ENCODE measurements around the gene BUD23. TPM values are rescaled to one million over a fixed set of nuclear protein-coding genes. Genes with fewer than 3 reads are reported as not detected.

BUD23 gene
- total and polyA plus RNA-seq, 9 of the 15 experiments (the other 6 are each of a cell fraction or from before 2014, with no cell fraction given) = 79.5 to 270 (median 150) TPM

DNA sequence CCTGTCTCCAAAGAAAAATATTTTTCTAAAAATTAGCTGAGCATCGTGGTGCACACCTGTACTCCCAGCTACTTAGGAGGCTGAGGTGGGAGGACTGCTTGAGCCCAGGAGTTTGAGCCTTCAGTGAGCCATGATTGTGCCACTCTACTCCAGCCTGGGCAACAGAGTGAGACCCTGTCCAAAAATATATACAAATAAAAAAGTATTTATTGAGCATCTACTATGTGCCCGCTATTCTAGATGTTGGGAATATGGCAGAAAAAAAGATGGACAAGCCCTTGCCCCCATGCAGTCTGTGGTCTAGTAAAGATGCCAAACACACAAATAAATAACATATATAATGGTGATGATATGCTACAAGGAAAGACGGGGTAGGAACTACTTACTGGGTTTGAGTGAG, 40.4 kb downstream of the BUD23 start:
- TF ChIP-seq ZNF217 (CRISPR knock-in tag; IDR thresholded peaks at IDR 0.05) (no peak), DACH1 (IDR thresholded peaks at IDR 0.05; ENCODE audit: partially characterized antibody) (no peak), TAF7 (tag; IDR thresholded peaks at IDR 0.05) (no peak), HDGF (IDR thresholded peaks at IDR 0.05) (no peak), MEF2A (IDR thresholded peaks at IDR 0.05; ENCODE audit: control insufficient read depth, low read depth, low read length) (no peak), ZNF263 (CRISPR knock-in tag; IDR thresholded peaks at IDR 0.05; ENCODE audit: borderline replicate concordance) (no peak), MCM2 (IDR thresholded peaks at IDR 0.05; ENCODE audit: low read depth) (no peak), CREB1 (IDR thresholded peaks at IDR 0.05) (no peak), CREB1 (CRISPR knock-in tag; IDR thresholded peaks at IDR 0.05) (no peak), ZNF778 (CRISPR knock-in tag; IDR thresholded peaks at IDR 0.05) (no peak), ZNF184 (CRISPR knock-in tag; IDR thresholded peaks at IDR 0.05) (no peak), IFI16 (CRISPR knock-in tag; IDR thresholded peaks at IDR 0.05) (no peak), BCOR (IDR thresholded peaks at IDR 0.05) (0 out of 2 replicates have a peak, but pooled peaks have one; percentile 7), RBM25 (IDR thresholded peaks at IDR 0.05; ENCODE audit: low read depth, low read length, severe bottlenecking) (peak; percentile 63), ZNF121 (CRISPR knock-in tag; conservative IDR thresholded peaks at IDR 0.05) (0 out of 2 replicates have a peak, but pooled peaks have one; percentile 14), NFXL1 (CRISPR knock-in tag; IDR thresholded peaks at IDR 0.05) (no peak)
- TF ChIP-seq, protein P1, sequence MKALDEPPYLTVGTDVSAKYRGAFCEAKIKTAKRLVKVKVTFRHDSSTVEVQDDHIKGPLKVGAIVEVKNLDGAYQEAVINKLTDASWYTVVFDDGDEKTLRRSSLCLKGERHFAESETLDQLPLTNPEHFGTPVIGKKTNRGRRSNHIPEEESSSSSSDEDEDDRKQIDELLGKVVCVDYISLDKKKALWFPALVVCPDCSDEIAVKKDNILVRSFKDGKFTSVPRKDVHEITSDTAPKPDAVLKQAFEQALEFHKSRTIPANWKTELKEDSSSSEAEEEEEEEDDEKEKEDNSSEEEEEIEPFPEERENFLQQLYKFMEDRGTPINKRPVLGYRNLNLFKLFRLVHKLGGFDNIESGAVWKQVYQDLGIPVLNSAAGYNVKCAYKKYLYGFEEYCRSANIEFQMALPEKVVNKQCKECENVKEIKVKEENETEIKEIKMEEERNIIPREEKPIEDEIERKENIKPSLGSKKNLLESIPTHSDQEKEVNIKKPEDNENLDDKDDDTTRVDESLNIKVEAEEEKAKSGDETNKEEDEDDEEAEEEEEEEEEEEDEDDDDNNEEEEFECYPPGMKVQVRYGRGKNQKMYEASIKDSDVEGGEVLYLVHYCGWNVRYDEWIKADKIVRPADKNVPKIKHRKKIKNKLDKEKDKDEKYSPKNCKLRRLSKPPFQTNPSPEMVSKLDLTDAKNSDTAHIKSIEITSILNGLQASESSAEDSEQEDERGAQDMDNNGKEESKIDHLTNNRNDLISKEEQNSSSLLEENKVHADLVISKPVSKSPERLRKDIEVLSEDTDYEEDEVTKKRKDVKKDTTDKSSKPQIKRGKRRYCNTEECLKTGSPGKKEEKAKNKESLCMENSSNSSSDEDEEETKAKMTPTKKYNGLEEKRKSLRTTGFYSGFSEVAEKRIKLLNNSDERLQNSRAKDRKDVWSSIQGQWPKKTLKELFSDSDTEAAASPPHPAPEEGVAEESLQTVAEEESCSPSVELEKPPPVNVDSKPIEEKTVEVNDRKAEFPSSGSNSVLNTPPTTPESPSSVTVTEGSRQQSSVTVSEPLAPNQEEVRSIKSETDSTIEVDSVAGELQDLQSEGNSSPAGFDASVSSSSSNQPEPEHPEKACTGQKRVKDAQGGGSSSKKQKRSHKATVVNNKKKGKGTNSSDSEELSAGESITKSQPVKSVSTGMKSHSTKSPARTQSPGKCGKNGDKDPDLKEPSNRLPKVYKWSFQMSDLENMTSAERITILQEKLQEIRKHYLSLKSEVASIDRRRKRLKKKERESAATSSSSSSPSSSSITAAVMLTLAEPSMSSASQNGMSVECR (CRISPR knock-in tag; IDR thresholded peaks at IDR 0.05) = no peak
- TF ChIP-seq, protein P2, sequence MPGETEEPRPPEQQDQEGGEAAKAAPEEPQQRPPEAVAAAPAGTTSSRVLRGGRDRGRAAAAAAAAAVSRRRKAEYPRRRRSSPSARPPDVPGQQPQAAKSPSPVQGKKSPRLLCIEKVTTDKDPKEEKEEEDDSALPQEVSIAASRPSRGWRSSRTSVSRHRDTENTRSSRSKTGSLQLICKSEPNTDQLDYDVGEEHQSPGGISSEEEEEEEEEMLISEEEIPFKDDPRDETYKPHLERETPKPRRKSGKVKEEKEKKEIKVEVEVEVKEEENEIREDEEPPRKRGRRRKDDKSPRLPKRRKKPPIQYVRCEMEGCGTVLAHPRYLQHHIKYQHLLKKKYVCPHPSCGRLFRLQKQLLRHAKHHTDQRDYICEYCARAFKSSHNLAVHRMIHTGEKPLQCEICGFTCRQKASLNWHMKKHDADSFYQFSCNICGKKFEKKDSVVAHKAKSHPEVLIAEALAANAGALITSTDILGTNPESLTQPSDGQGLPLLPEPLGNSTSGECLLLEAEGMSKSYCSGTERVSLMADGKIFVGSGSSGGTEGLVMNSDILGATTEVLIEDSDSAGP (CRISPR knock-in tag; IDR thresholded peaks at IDR 0.05) = no peak
- TF ChIP-seq, protein P3, sequence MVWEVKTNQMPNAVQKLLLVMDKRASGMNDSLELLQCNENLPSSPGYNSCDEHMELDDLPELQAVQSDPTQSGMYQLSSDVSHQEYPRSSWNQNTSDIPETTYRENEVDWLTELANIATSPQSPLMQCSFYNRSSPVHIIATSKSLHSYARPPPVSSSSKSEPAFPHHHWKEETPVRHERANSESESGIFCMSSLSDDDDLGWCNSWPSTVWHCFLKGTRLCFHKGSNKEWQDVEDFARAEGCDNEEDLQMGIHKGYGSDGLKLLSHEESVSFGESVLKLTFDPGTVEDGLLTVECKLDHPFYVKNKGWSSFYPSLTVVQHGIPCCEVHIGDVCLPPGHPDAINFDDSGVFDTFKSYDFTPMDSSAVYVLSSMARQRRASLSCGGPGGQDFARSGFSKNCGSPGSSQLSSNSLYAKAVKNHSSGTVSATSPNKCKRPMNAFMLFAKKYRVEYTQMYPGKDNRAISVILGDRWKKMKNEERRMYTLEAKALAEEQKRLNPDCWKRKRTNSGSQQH (CRISPR knock-in tag; IDR thresholded peaks at IDR 0.05) = no peak
- Histone ChIP-seq H3K4me3 (no peak overlapping the region), H3K4me1 (replicated peaks in 1 of 2; ENCODE audit: control insufficient read depth in 2 of 2, insufficient read depth in 2 of 2, low read length in 2 of 2) (peaks cover 8 to 20% of the 10 kb centered on the region in 2 experiments), H3K9me3 (replicated peaks; ENCODE audit: control insufficient read depth, insufficient read depth, low read depth, low read length) (no peaks in the 10 kb centered on the region), H4K20me1 (replicated peaks; ENCODE audit: control insufficient read depth, insufficient read depth, low read length) (peaks cover 3% of the 10 kb centered on the region; the same call in 1 of the 2 replicates), H3K27ac (ENCODE audit: extremely low read depth, low read depth, low read length) (no peak overlapping the region), H3K79me2 (ENCODE audit: control insufficient read depth, insufficient read depth, low read length) (peaks cover 4% of the 10 kb centered on the region; the same call in 2 of the 3 replicates), H3K4me2 (ENCODE audit: insufficient read depth, low read length) (no peak overlapping the region), H3K36me3 (ENCODE audit: control insufficient read depth, insufficient read depth, low read length) (no peaks in the 10 kb centered on the region), H2AFZ (ENCODE audit: low read depth, low read length) (no peak overlapping the region), H3K9me1 (ENCODE audit: control insufficient read depth, insufficient read depth, low read length) (no peaks in the 10 kb centered on the region), H3K9ac (ENCODE audit: insufficient read depth in 1 of 2, low read depth in 2 of 2, low read length in 2 of 2) (no peak overlapping the region), H3K27me3 (ENCODE audit: control insufficient read depth in 2 of 2, insufficient read depth in 2 of 2, low read length in 2 of 2) (no peaks in the 10 kb centered on the region)
- CTCF ChIA-PET (ENCODE audit: low intra/inter-chr PET ratio) = interaction anchor here (0.7 kb wide), 1 partner anchor 403 kb away, joined by 3 read pairs; no protein-coding TSS in a partner anchor
- WGBS (ENCODE audit: insufficient coverage, low coverage, missing lambda C conversion rate) = 22% methylated on average over 3 of the region's 3 CpGs
- FAIRE-seq (no peak), DNase-seq (ENCODE audit: extremely low read depth in 1 of 4, low spot score in 3 of 4) (no peak), ATAC-seq (no peak)
- in situ Hi-C loops (cut with MboI) = no loop called here
- intact Hi-C loops (cut with micrococcal nuclease) = no loop called here
- BruUV-seq (replicated peaks) = no TSS peak
- POLR2A ChIA-PET = no interaction called here
